ENCODE results near the gene FKBP1B.
"Not testable (repeated sequence)": the region's sequence is repeated elsewhere in the genome, so short reads cannot be mapped to it uniquely, and the experiment has no call there.

The FKBP1B gene

GRCh38 chr2:24049485-24050021 lies at the start of gene FKBP1B:
Gene FKBP1B (plus strand): TSS chr2:24049741. CDS start chr2:24049850, 109 bp downstream.
- in situ Hi-C loops (cut with MboI; ENCODE audit: low sequenced_read_pairs) = no loop called here

GRCh38 chr2:24007693-24008092 lies 41.8 kb upstream of the FKBP1B start:
- in situ Hi-C loops (cut with MboI; ENCODE audit: low sequenced_read_pairs) = no loop called here

GRCh38 chr2:24008672-24009366 lies 40.7 kb upstream of the FKBP1B start:
- in situ Hi-C loops (cut with MboI; ENCODE audit: low sequenced_read_pairs) = no loop called here

GRCh38 chr2:24009367-24009679 lies 40.2 kb upstream of the FKBP1B start:
- in situ Hi-C loops (cut with MboI; ENCODE audit: low sequenced_read_pairs) = no loop called here

GRCh38 chr2:24009680-24010476 lies 39.7 kb upstream of the FKBP1B start, which contains the start of gene MFSD2B:
Gene MFSD2B (plus strand): TSS chr2:24010085. CDS start chr2:24010097, 12 bp downstream.
- in situ Hi-C loops (cut with MboI; ENCODE audit: low sequenced_read_pairs) = no loop called here

GRCh38 chr2:24010477-24011249 lies 38.9 kb upstream of the FKBP1B start:
- in situ Hi-C loops (cut with MboI; ENCODE audit: low sequenced_read_pairs) = no loop called here

GRCh38 chr2:24011250-24012104 lies 38.1 kb upstream of the FKBP1B start:
- in situ Hi-C loops (cut with MboI; ENCODE audit: low sequenced_read_pairs) = no loop called here

GRCh38 chr2:24012521-24013188 lies 36.9 kb upstream of the FKBP1B start:
- in situ Hi-C loops (cut with MboI; ENCODE audit: low sequenced_read_pairs) = no loop called here

- in situ Hi-C loops (cut with MboI; ENCODE audit: low sequenced_read_pairs) = not testable (repeated sequence)
Observed at GRCh38 chr2:24014902-24015301, 34.6 kb upstream of the FKBP1B start.

GRCh38 chr2:24015562-24016375 lies 33.8 kb upstream of the FKBP1B start:
- in situ Hi-C loops (cut with MboI; ENCODE audit: low sequenced_read_pairs) = no loop called here

GRCh38 chr2:24016376-24016761 lies 33.2 kb upstream of the FKBP1B start:
- in situ Hi-C loops (cut with MboI; ENCODE audit: low sequenced_read_pairs) = no loop called here

GRCh38 chr2:24016853-24017703 lies 32.5 kb upstream of the FKBP1B start:
- in situ Hi-C loops (cut with MboI; ENCODE audit: low sequenced_read_pairs) = no loop called here

GRCh38 chr2:24017711-24018110 lies 31.8 kb upstream of the FKBP1B start:
- in situ Hi-C loops (cut with MboI; ENCODE audit: low sequenced_read_pairs) = no loop called here

GRCh38 chr2:24018241-24018640 lies 31.3 kb upstream of the FKBP1B start:
- in situ Hi-C loops (cut with MboI; ENCODE audit: low sequenced_read_pairs) = no loop called here

GRCh38 chr2:24019729-24020128 lies 29.8 kb upstream of the FKBP1B start:
- in situ Hi-C loops (cut with MboI; ENCODE audit: low sequenced_read_pairs) = no loop called here

GRCh38 chr2:24020244-24020643 lies 29.3 kb upstream of the FKBP1B start:
- in situ Hi-C loops (cut with MboI; ENCODE audit: low sequenced_read_pairs) = no loop called here

GRCh38 chr2:24021122-24021998 lies 28.2 kb upstream of the FKBP1B start:
- in situ Hi-C loops (cut with MboI; ENCODE audit: low sequenced_read_pairs) = no loop called here

All from hTERT RPE-1 (cell line).